GM10248 (cell line): Measurements from ENCODE around the gene GPR180.

ENCODE experiments used
- CTCF ChIA-PET: fragments of 300-600 bp; sonication (Branson Sonifier 250); formaldehyde crosslinking; extraction: SDS; loops from one replicate; lab custom pipeline; 2021; ENCODE audit warnings: antibody characterized with exemption; lab: Yijun Ruan, JAX
- POLR2A ChIA-PET: fragments of 350-650 bp; sonication (Branson Sonifier 250); formaldehyde crosslinking; extraction: SDS; loops from one replicate; lab custom pipeline; 2020; ENCODE audit warnings: antibody characterized with exemption; lab: Yijun Ruan, JAX
- DNase-seq: peaks from one replicate; pipeline ENCODE4 v3.0.0; 2012; ENCODE audit errors: extremely low spot score
- CTCF ChIP-seq: IDR thresholded peaks from 2 replicates; pipeline ENCODE4 v1.5.1; 2012; ENCODE audit warnings: mild to moderate bottlenecking, low read depth; ENCODE audit errors: extremely low read depth, missing control alignments, control extremely low read depth

Gene GPR180

GRCh38 chr13:94612050-94612449, 10.4 kb downstream of the GPR180 start:
- ChIA-PET POLR2A (no interaction called here), CTCF (no interaction called here)
- DNase-seq, result no peak
- TF ChIP-seq CTCF, result no peak

GRCh38 chr13:94613051-94613450, 11.4 kb downstream of the GPR180 start:
- TF ChIP-seq CTCF, result no peak
- POLR2A ChIA-PET, result no interaction called here
- CTCF ChIA-PET, result interaction anchor here (0.6 to 0.8 kb wide), 2 partner anchors 167 to 177 kb away, joined by 3 read pairs; no protein-coding TSS in a partner anchor
- DNase-seq, result no peak

GRCh38 chr13:94617389-94618000, 15.8 kb downstream of the GPR180 start:
- ChIA-PET POLR2A (interaction anchor here (0.7 kb wide), 1 partner anchor 15 kb away, joined by 4 read pairs; the partner anchor contains the start of gene GPR180), CTCF (interaction anchor here (0.7 to 10.0 kb wide), 25 partner anchors 8 to 861 kb away, joined by 3 to 137 read pairs (median 4); partner anchors contain the start of genes GPR180 and TGDS)

GRCh38 chr13:94620286-94620896, 18.7 kb downstream of the GPR180 start:
- CTCF ChIA-PET, result interaction anchor here (0.8 to 10.0 kb wide), 21 partner anchors 10 to 779 kb away, joined by 3 to 137 read pairs (median 4); partner anchors contain the start of genes GPR180 and TGDS
- POLR2A ChIA-PET, result no interaction called here
- peak; percentile 72 for TF ChIP-seq CTCF
- peak; percentile 30 for DNase-seq

More at GRCh38 chr13:94617389-94618000, 15.8 kb downstream of the GPR180 start:
- TF ChIP-seq CTCF, result peak; percentile 54
- no peak for DNase-seq

- no peak for DNase-seq
Observed at GRCh38 chr13:94622344-94622743, 20.7 kb downstream of the GPR180 start.

GRCh38 chr13:94623316-94623715, 21.7 kb downstream of the GPR180 start:
- no peak for DNase-seq
- ChIA-PET CTCF (interaction anchor here (9.9 to 10.0 kb wide), 2 partner anchors 20 to 189 kb away, joined by 105 to 137 read pairs; partner anchors contain the start of gene GPR180), POLR2A (no interaction called here)
- no peak for TF ChIP-seq CTCF

More at GRCh38 chr13:94622344-94622743, 20.7 kb downstream of the GPR180 start:
- ChIA-PET CTCF (interaction anchor here (0.9 to 10.0 kb wide), 6 partner anchors 8 to 1211 kb away, joined by 3 to 137 read pairs (median 35); partner anchors contain the start of gene GPR180), POLR2A (no interaction called here)
- TF ChIP-seq CTCF, result no peak
